ENCODE results near the gene BCAR1.
"Not testable (repeated sequence)": the region's sequence is repeated elsewhere in the genome, so short reads cannot be mapped to it uniquely, and the experiment has no call there.

Gene BCAR1

DNA sequence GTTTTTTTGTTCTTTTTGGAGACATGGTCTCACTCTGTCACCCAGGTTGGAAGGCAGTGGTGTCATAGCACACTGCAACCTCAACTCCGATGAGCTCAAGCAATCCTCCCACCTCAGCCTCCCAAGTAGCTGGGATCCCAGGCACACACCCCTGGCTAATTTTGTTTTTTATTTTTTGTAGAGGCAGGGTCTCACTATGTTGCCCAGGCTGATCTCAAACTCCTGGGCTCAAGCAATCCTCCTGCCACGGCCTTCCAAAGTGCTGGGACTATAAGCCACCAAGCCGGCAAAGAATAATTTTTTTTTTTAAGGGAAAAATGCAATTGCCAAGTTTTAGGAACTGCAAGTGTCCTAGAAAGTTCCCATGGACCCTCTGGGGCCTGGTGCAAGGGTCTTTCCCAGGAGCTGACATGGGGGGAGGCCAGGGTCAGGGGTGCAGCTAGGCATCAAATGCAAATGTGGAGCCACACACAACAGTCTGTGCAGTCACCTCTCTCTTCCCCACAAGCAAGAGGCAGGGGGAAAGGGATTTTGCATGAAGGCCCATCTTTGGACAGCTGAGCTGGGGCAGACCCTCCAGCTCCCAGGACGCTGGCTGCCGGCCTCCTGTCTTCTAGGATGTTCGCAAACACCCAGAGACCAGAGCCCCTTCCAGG is 20.1 kb upstream of the BCAR1 start:
- H3K9me3 ChIP-seq (ENCODE audit: control insufficient read depth in 1 of 2, low read length in 2 of 2), result no peaks in the 10 kb centered on the region
- no peaks in the 10 kb centered on the region for H3K36me3 ChIP-seq (ENCODE audit: control insufficient read depth in 1 of 2, insufficient read depth in 2 of 2, low read length in 2 of 2)
- H3K4me3 ChIP-seq (ENCODE audit: low read depth in 1 of 2, low read length in 2 of 2), result no peak overlapping the region
- H3K9ac ChIP-seq (ENCODE audit: low read depth in 1 of 2, low read length in 2 of 2), result no peak overlapping the region
- H3K27me3 ChIP-seq (ENCODE audit: control insufficient read depth in 1 of 2, insufficient read depth in 2 of 2, low read length in 2 of 2), result peaks cover 0 to 3% of the 10 kb centered on the region in 2 donors
- no peak overlapping the region for H3K27ac ChIP-seq (ENCODE audit: low read depth, low read length)
- H3K4me1 ChIP-seq (ENCODE audit: control insufficient read depth in 1 of 2, insufficient read depth in 2 of 2, low read length in 2 of 2), result peaks cover under 1 to 12% of the 10 kb centered on the region in 2 donors

DNA sequence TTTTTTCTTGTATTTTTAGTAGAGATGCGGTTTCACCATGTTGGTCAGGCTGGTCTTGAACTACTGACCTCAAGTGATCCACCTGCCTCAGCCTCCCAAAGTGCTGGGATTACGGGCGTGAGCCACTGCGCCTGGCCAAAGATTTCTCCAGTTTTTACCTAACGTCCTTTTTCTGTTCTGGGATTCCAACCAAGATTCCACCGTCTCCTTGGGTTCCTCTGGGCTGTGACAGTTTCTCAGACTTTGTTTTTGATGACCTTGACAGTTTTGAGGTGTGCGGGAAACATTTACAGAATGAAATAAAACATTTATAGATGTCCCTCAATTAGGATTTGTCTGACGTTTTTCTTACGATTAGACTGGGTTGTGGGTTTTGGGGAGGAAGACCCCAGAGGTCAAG is 17.9 kb upstream of the BCAR1 start:
- H3K9ac ChIP-seq (ENCODE audit: low read depth in 1 of 2, low read length in 2 of 2); H3K4me3 ChIP-seq (ENCODE audit: low read depth in 1 of 2, low read length in 2 of 2); H3K9me3 ChIP-seq (ENCODE audit: control insufficient read depth in 1 of 2, low read length in 2 of 2); H3K27me3 ChIP-seq (ENCODE audit: control insufficient read depth in 1 of 2, insufficient read depth in 2 of 2, low read length in 2 of 2); H3K27ac ChIP-seq (ENCODE audit: low read depth, low read length); H3K36me3 ChIP-seq (ENCODE audit: control insufficient read depth in 1 of 2, insufficient read depth in 2 of 2, low read length in 2 of 2): not testable (repeated sequence)
- H3K4me1 ChIP-seq (ENCODE audit: control insufficient read depth in 1 of 2, insufficient read depth in 2 of 2, low read length in 2 of 2), result peaks cover 8 to 26% of the 10 kb centered on the region in 2 donors

DNA sequence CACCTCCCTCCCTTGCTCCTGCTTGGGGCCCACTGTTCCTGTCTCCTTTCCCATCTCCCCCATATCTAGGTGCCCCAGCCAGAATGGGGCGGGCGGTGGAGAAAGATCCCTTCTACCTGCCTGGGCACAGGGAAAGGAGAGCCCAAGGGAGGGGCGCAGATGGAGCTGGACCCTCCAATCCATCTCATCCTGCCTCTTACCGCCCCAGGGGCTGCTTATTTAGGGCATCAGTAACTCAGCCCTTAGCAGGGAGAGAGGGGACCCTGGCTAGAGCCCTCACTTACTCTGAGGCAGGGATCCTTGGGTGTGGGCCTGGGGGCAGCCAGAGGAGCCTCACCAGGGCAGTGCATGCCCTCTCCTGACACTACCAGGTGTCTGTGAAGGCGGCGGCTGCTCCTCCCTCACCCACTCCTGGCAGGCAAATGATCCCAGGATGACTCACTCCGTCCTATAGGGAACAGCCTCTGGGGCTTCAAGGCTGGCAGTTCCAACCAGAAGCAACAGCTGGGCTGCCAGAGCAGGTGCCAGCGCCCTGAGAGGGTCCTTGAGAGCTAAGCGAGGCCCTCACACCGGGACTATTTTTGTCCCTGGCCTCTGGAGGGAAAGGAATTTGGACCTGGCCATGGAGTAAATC is 16.3 kb upstream of the BCAR1 start:
- Histone ChIP-seq H3K4me3 (ENCODE audit: low read depth in 1 of 2, low read length in 2 of 2) (no peak overlapping the region), H3K36me3 (ENCODE audit: control insufficient read depth in 1 of 2, insufficient read depth in 2 of 2, low read length in 2 of 2) (no peaks in the 10 kb centered on the region), H3K27me3 (ENCODE audit: control insufficient read depth in 1 of 2, insufficient read depth in 2 of 2, low read length in 2 of 2) (no peaks in the 10 kb centered on the region), H3K9ac (ENCODE audit: low read depth in 1 of 2, low read length in 2 of 2) (peak overlapping the region in 1 of 2 donors; percentile 6), H3K9me3 (ENCODE audit: control insufficient read depth in 1 of 2, low read length in 2 of 2) (no peaks in the 10 kb centered on the region), H3K27ac (ENCODE audit: low read depth, low read length) (no peak overlapping the region), H3K4me1 (ENCODE audit: control insufficient read depth in 1 of 2, insufficient read depth in 2 of 2, low read length in 2 of 2) (peaks cover 24 to 42% of the 10 kb centered on the region in 2 donors)

GRCh38 chr16:75266738-75267630 is 15.6 kb upstream of the BCAR1 start:
- H3K27ac ChIP-seq (ENCODE audit: low read depth, low read length), result no peak overlapping the region
- H3K4me1 ChIP-seq (ENCODE audit: control insufficient read depth in 1 of 2, insufficient read depth in 2 of 2, low read length in 2 of 2), result peaks cover 32 to 49% of the 10 kb centered on the region in 2 donors
- H3K27me3 ChIP-seq (ENCODE audit: control insufficient read depth in 1 of 2, insufficient read depth in 2 of 2, low read length in 2 of 2), result no peaks in the 10 kb centered on the region
- no peaks in the 10 kb centered on the region for H3K36me3 ChIP-seq (ENCODE audit: control insufficient read depth in 1 of 2, insufficient read depth in 2 of 2, low read length in 2 of 2)
- H3K9ac ChIP-seq (ENCODE audit: low read depth in 1 of 2, low read length in 2 of 2), result peak overlapping the region in 1 of 2 donors; percentile 96
- no peaks in the 10 kb centered on the region for H3K9me3 ChIP-seq (ENCODE audit: control insufficient read depth in 1 of 2, low read length in 2 of 2)
- no peak overlapping the region for H3K4me3 ChIP-seq (ENCODE audit: low read depth in 1 of 2, low read length in 2 of 2)

GRCh38 chr16:75265911-75266701 is 14.7 kb upstream of the BCAR1 start:
- no peaks in the 10 kb centered on the region for H3K9me3 ChIP-seq (ENCODE audit: control insufficient read depth in 1 of 2, low read length in 2 of 2)
- no peaks in the 10 kb centered on the region for H3K36me3 ChIP-seq (ENCODE audit: control insufficient read depth in 1 of 2, insufficient read depth in 2 of 2, low read length in 2 of 2)
- H3K9ac ChIP-seq (ENCODE audit: low read depth in 1 of 2, low read length in 2 of 2), result peak overlapping the region; percentile 63 to 96
- peak overlapping the region; percentile 86 for H3K27ac ChIP-seq (ENCODE audit: low read depth, low read length)
- peak overlapping the region; percentile 71 to 73 for H3K4me3 ChIP-seq (ENCODE audit: low read depth in 1 of 2, low read length in 2 of 2)
- H3K4me1 ChIP-seq (ENCODE audit: control insufficient read depth in 1 of 2, insufficient read depth in 2 of 2, low read length in 2 of 2), result peaks cover 34 to 55% of the 10 kb centered on the region in 2 donors
- no peaks in the 10 kb centered on the region for H3K27me3 ChIP-seq (ENCODE audit: control insufficient read depth in 1 of 2, insufficient read depth in 2 of 2, low read length in 2 of 2)

DNA sequence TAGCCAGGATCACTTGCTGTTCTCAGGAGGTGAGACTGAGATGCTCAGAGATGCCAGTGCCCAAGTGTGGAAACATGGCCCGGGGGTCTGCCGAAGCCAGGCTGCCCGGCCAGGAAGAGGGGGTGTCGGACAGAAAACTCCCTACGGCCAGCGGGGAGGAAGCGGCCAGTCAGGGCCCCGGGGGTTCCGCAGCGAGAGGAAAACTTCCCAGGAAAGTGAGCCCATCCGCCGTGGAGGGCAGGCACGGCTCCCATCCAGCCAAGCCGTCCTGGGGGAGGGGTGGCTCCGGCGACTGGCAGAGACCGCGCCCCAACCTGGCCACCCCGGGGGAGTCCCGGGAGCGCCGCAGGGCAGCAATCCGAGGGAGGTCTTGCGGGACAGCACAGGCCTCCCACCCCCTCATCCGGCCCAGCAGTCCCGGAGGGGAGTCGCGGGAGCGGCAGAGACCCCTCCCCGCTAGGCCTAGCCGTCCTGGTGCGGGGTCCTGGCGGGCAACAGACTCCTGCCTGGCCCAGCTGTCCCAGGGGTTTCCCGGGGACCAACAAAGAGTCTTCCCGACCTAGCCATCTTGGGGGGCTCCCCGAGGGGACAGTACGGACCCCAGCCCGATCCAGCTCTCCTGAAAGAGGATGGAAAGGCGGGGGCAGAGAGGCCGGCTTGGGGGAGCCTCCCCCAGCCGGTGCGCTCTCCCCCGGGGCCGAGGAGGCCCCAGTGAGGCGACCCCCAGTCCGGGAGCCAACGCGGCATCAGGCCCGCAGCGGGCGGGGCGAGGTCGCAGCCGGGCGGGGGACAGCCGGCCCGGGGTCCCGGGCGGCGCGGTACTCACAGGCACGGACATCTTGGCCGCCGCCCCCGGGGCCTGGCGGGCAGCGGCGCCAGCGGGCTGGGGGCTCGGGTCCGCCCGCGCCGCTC is 13.8 kb upstream of the BCAR1 start:
- Histone ChIP-seq H3K36me3 (ENCODE audit: control insufficient read depth in 1 of 2, insufficient read depth in 2 of 2, low read length in 2 of 2) (no peaks in the 10 kb centered on the region), H3K27ac (ENCODE audit: low read depth, low read length) (peak overlapping the region; percentile 86), H3K9ac (ENCODE audit: low read depth in 1 of 2, low read length in 2 of 2) (peak overlapping the region; percentile 63 to 96), H3K4me3 (ENCODE audit: low read depth in 1 of 2, low read length in 2 of 2) (peak overlapping the region; percentile 71 to 73), H3K9me3 (ENCODE audit: control insufficient read depth in 1 of 2, low read length in 2 of 2) (no peaks in the 10 kb centered on the region), H3K4me1 (ENCODE audit: control insufficient read depth in 1 of 2, insufficient read depth in 2 of 2, low read length in 2 of 2) (peaks cover 34 to 55% of the 10 kb centered on the region in 2 donors), H3K27me3 (ENCODE audit: control insufficient read depth in 1 of 2, insufficient read depth in 2 of 2, low read length in 2 of 2) (no peaks in the 10 kb centered on the region)

GRCh38 chr16:75264457-75264998 is 13.1 kb upstream of the BCAR1 start:
- Histone ChIP-seq H3K4me3 (ENCODE audit: low read depth in 1 of 2, low read length in 2 of 2) (peak overlapping the region; percentile 71 to 73), H3K27ac (ENCODE audit: low read depth, low read length) (peak overlapping the region; percentile 86), H3K36me3 (ENCODE audit: control insufficient read depth in 1 of 2, insufficient read depth in 2 of 2, low read length in 2 of 2) (no peaks in the 10 kb centered on the region), H3K4me1 (ENCODE audit: control insufficient read depth in 1 of 2, insufficient read depth in 2 of 2, low read length in 2 of 2) (peaks cover 34 to 55% of the 10 kb centered on the region in 2 donors), H3K9ac (ENCODE audit: low read depth in 1 of 2, low read length in 2 of 2) (peak overlapping the region; percentile 63 to 96), H3K9me3 (ENCODE audit: control insufficient read depth in 1 of 2, low read length in 2 of 2) (no peaks in the 10 kb centered on the region), H3K27me3 (ENCODE audit: control insufficient read depth in 1 of 2, insufficient read depth in 2 of 2, low read length in 2 of 2) (no peaks in the 10 kb centered on the region)

DNA sequence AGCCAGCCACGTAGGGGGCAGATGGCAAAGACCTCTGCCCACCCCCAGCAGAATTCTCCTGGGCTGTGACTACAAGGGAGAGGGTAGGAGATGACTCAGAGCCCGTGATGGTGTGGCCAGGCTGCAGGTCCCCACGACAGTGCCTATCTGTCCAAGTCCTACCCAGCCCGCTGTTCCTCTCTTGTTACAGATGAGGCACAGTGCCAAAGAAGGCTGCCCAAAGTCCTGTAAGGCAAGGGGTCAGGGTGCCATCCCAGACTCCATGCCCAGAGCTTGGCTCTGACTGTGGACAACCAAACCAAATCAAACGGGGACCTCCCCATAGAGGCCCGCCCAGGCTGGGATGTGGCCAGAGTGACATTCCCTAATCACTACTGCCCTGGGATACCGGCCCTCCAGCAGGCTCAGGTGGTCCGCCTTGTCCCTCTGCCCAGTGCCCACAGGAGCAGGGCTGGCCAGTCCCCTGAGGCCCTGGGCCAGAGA is 12.6 kb upstream of the BCAR1 start:
- H3K27ac ChIP-seq (ENCODE audit: low read depth, low read length), result peak overlapping the region; percentile 45
- H3K36me3 ChIP-seq (ENCODE audit: control insufficient read depth in 1 of 2, insufficient read depth in 2 of 2, low read length in 2 of 2), result no peaks in the 10 kb centered on the region
- peak overlapping the region; percentile 71 to 73 for H3K4me3 ChIP-seq (ENCODE audit: low read depth in 1 of 2, low read length in 2 of 2)
- no peak overlapping the region for H3K9ac ChIP-seq (ENCODE audit: low read depth in 1 of 2, low read length in 2 of 2)
- no peaks in the 10 kb centered on the region for H3K27me3 ChIP-seq (ENCODE audit: control insufficient read depth in 1 of 2, insufficient read depth in 2 of 2, low read length in 2 of 2)
- no peaks in the 10 kb centered on the region for H3K9me3 ChIP-seq (ENCODE audit: control insufficient read depth in 1 of 2, low read length in 2 of 2)
- peaks cover 34 to 55% of the 10 kb centered on the region in 2 donors for H3K4me1 ChIP-seq (ENCODE audit: control insufficient read depth in 1 of 2, insufficient read depth in 2 of 2, low read length in 2 of 2)

Measured in duodenal mucosa (tissue), 2 donors.